Body of pancreas (tissue), 4 donors: Measurements from ENCODE around the gene NAIF1.

Source experiments
- POLR2A ChIP-seq, 3 donors: fragments of 450-650 bp; IDR thresholded peaks; one replicate each; pipeline ENCODE4 v1.6.1; 2016; ENCODE audit warnings: antibody characterized with exemption in 3 of 3, mild to moderate bottlenecking in 2 of 3
- TF ChIP-seq, protein P1 (sequence below), 7 experiments: fragments of 450-650 bp in 4 of 7; fragments of 200-600 bp in 3 of 7; sonication (generic) in 3 of 7; IDR thresholded peaks; one replicate each; pipeline ENCODE4 v1.5.1; 2016 to 2019; ENCODE audit warnings: antibody characterized with exemption in 7 of 7

DNA sequence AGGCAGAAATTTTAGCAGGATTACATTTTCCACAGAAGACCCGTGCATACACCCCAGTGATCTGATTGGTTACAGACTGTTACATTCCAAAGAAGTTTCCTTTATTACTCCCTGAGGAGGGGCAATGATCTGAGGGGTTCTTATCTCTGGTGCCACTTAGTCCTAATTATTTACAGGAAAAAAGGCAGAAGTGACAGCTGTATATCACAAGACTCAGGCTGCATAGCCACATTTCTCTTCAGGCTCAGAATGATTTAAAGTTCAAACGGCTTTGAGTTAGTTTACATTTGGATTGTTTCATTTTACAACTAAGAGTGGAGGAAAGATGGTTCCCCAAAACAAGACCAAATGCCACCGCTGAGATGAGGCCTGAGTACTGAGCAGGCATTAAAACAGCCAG lies 17.3 kb downstream of the NAIF1 start:
- no peak for TF ChIP-seq POLR2A (IDR thresholded peaks at IDR 0.05)
- TF ChIP-seq, protein P1, sequence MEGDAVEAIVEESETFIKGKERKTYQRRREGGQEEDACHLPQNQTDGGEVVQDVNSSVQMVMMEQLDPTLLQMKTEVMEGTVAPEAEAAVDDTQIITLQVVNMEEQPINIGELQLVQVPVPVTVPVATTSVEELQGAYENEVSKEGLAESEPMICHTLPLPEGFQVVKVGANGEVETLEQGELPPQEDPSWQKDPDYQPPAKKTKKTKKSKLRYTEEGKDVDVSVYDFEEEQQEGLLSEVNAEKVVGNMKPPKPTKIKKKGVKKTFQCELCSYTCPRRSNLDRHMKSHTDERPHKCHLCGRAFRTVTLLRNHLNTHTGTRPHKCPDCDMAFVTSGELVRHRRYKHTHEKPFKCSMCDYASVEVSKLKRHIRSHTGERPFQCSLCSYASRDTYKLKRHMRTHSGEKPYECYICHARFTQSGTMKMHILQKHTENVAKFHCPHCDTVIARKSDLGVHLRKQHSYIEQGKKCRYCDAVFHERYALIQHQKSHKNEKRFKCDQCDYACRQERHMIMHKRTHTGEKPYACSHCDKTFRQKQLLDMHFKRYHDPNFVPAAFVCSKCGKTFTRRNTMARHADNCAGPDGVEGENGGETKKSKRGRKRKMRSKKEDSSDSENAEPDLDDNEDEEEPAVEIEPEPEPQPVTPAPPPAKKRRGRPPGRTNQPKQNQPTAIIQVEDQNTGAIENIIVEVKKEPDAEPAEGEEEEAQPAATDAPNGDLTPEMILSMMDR (IDR thresholded peaks at IDR 0.05): no peak
